HG02970 (cell line): ENCODE measurements around the gene FOXD4L6.
"Not testable (repeated sequence)": the region's sequence is repeated elsewhere in the genome, so short reads cannot be mapped to it uniquely, and the experiment has no call there.

ENCODE experiments used
- ATAC-seq: cut with Tn5 transposase; IDR thresholded peaks from one replicate; pipeline ENCODE4 v1.9.1; 2021; ENCODE audit warnings: mild to moderate bottlenecking, moderate library complexity, moderate number of reproducible peaks; ENCODE audit not compliant: unreplicated experiment, low FRiP score

The FOXD4L6 gene

GRCh38 chr9:41128581-41128980 is at the start of gene FOXD4L6:
TSS of gene FOXD4L6 (minus strand) at chr9:41128681. CDS start at chr9:41128383, 298 bp downstream.
- ATAC-seq = not testable (repeated sequence)

GRCh38 chr9:41174994-41175393 is 46.5 kb upstream of the FOXD4L6 start:
- ATAC-seq = not testable (repeated sequence)

GRCh38 chr9:41150116-41150515 is 21.6 kb upstream of the FOXD4L6 start:
- ATAC-seq = not testable (repeated sequence)

- ATAC-seq = not testable (repeated sequence)
Observed at GRCh38 chr9:41141878-41142277, 13.4 kb upstream of the FOXD4L6 start.

GRCh38 chr9:41126746-41127446 is 1.6 kb downstream of the FOXD4L6 start:
- ATAC-seq = not testable (repeated sequence)

- ATAC-seq = not testable (repeated sequence)
Observed at GRCh38 chr9:41125936-41126335, 2.5 kb downstream of the FOXD4L6 start.

- not testable (repeated sequence) for ATAC-seq
Observed at GRCh38 chr9:41125109-41125658, 3.3 kb downstream of the FOXD4L6 start.

- not testable (repeated sequence) for ATAC-seq
Observed at GRCh38 chr9:41124250-41125108, 4.0 kb downstream of the FOXD4L6 start.

GRCh38 chr9:41123812-41124211 is 4.7 kb downstream of the FOXD4L6 start:
- not testable (repeated sequence) for ATAC-seq

GRCh38 chr9:41123396-41123795 is 5.1 kb downstream of the FOXD4L6 start:
- not testable (repeated sequence) for ATAC-seq

- ATAC-seq = not testable (repeated sequence)
Observed at GRCh38 chr9:41120696-41121095, 7.8 kb downstream of the FOXD4L6 start.

- not testable (repeated sequence) for ATAC-seq
Observed at GRCh38 chr9:41119719-41120118, 8.8 kb downstream of the FOXD4L6 start.

- not testable (repeated sequence) for ATAC-seq
Observed at GRCh38 chr9:41119311-41119710, 9.2 kb downstream of the FOXD4L6 start.

GRCh38 chr9:41113348-41113747 is 15.1 kb downstream of the FOXD4L6 start:
- not testable (repeated sequence) for ATAC-seq

- ATAC-seq = not testable (repeated sequence)
Observed at GRCh38 chr9:41111414-41111813, 17.1 kb downstream of the FOXD4L6 start.

GRCh38 chr9:41110913-41111312 is 17.6 kb downstream of the FOXD4L6 start:
- ATAC-seq = not testable (repeated sequence)

GRCh38 chr9:41109253-41109652 is 19.2 kb downstream of the FOXD4L6 start:
- ATAC-seq = not testable (repeated sequence)

- ATAC-seq = not testable (repeated sequence)
Observed at GRCh38 chr9:41108816-41109215, 19.7 kb downstream of the FOXD4L6 start.

- not testable (repeated sequence) for ATAC-seq
Observed at GRCh38 chr9:41106472-41107116, 21.9 kb downstream of the FOXD4L6 start.

- not testable (repeated sequence) for ATAC-seq
Observed at GRCh38 chr9:41105557-41106253, 22.8 kb downstream of the FOXD4L6 start.
